Muscle of leg (tissue), 11 donors: Measurements from ENCODE around the gene ATP13A3. TPM values are rescaled to one million over a fixed set of nuclear protein-coding genes. Genes with fewer than 3 reads are reported as not detected.

ENCODE experiments used
- DNase-seq: peaks from one replicate; pipeline ENCODE4 v3.0.0; 2013
- H3K27ac ChIP-seq: one replicate; pipeline ENCODE4 v1.5.1; 2013; ENCODE audit warnings: mild to moderate bottlenecking, low read length, control low read depth
- H3K27me3 ChIP-seq: one replicate; pipeline ENCODE4 v1.6.1; 2013; ENCODE audit warnings: low read length; ENCODE audit not compliant: control insufficient read depth, insufficient read depth
- H3K36me3 ChIP-seq: one replicate; pipeline ENCODE4 v1.6.1; 2013; ENCODE audit warnings: low read length; ENCODE audit not compliant: control insufficient read depth, insufficient read depth
- H3K4me1 ChIP-seq: one replicate; pipeline ENCODE4 v1.6.1; 2013; ENCODE audit warnings: low read length; ENCODE audit not compliant: control insufficient read depth, insufficient read depth
- H3K4me3 ChIP-seq: one replicate; pipeline ENCODE4 v1.5.1; 2013; ENCODE audit warnings: low read length, control low read depth
- H3K9me3 ChIP-seq: replicated peaks from 2 replicates; pipeline ENCODE4 v1.6.1; 2013; ENCODE audit warnings: low read depth, low read length; ENCODE audit not compliant: control insufficient read depth
- WGBS: methylation state at CpG from one replicate; pipeline ENCODE4 v1.1.5; 2013; ENCODE audit warnings: missing lambda C conversion rate; ENCODE audit not compliant: insufficient coverage; 5-methylcytosine and 5-hydroxymethylcytosine counted together
- polyA plus RNA-seq, 8 donors: library from polyadenylated mRNA; unstranded; fragments of 120-200 nt; gene quantifications; one replicate each; pipeline versions ENCODE4 v1.2.1 to v1.2.3, GENCODE V29; 2013; ENCODE audit warnings: inconsistent platforms in 1 of 8, low replicate concordance in 1 of 8; ENCODE audit not compliant: insufficient read length in 8 of 8, insufficient read depth in 1 of 8
- total RNA-seq: library from RNA; stranded (reverse); fragments of 120-200 nt; gene quantifications from one replicate; pipeline ENCODE4 v1.2.4, GENCODE V29; 2013

The ATP13A3 gene
- total and polyA plus RNA-seq, 9 donors: 16.0 to 35.2 (median 22.0) TPM

GRCh38 chr3:194396859-194397756 is 89.7 kb downstream of the ATP13A3 start:
- peaks cover 42% of the 10 kb centered on the region for H3K27me3 ChIP-seq
- WGBS: 9% methylated on average over 72 of the region's 73 CpGs

GRCh38 chr3:194396539-194396858 is 90.3 kb downstream of the ATP13A3 start:
- H3K27ac ChIP-seq: no peak overlapping the region
- H3K4me3 ChIP-seq: peak overlapping the region; percentile 10
- H3K36me3 ChIP-seq: no peaks in the 10 kb centered on the region
- peaks cover 22% of the 10 kb centered on the region for H3K4me1 ChIP-seq
- H3K27me3 ChIP-seq: peaks cover 42% of the 10 kb centered on the region
- H3K9me3 ChIP-seq: no peaks in the 10 kb centered on the region
- WGBS: 4% methylated on average over 11 of the region's 13 CpGs
- no peak for DNase-seq

More at GRCh38 chr3:194396859-194397756, 89.7 kb downstream of the ATP13A3 start:
- DNase-seq: peak; percentile 38
- no peak overlapping the region for H3K27ac ChIP-seq
- H3K36me3 ChIP-seq: no peaks in the 10 kb centered on the region
- peaks cover 22% of the 10 kb centered on the region for H3K4me1 ChIP-seq
- H3K9me3 ChIP-seq: no peaks in the 10 kb centered on the region
- no peak overlapping the region for H3K4me3 ChIP-seq

- Histone ChIP-seq H3K27ac (no peak overlapping the region), H3K4me1 (peaks cover 22% of the 10 kb centered on the region)
Measured at GRCh38 chr3:194395778-194396538, 90.8 kb downstream of the ATP13A3 start.

GRCh38 chr3:194395212-194395611 is 91.6 kb downstream of the ATP13A3 start:
- no peak overlapping the region for H3K27ac ChIP-seq
- peaks cover 3% of the 10 kb centered on the region for H3K9me3 ChIP-seq
- peaks cover 22% of the 10 kb centered on the region for H3K4me1 ChIP-seq
- peak; percentile 25 for DNase-seq
- 88% methylated on average over 2 of the region's 5 CpGs for WGBS
- H3K27me3 ChIP-seq: peaks cover 42% of the 10 kb centered on the region
- H3K36me3 ChIP-seq: no peaks in the 10 kb centered on the region
- H3K4me3 ChIP-seq: no peak overlapping the region

More at GRCh38 chr3:194395778-194396538, 90.8 kb downstream of the ATP13A3 start:
- Histone ChIP-seq H3K9me3 (peaks cover under 1% of the 10 kb centered on the region), H3K27me3 (peaks cover 42% of the 10 kb centered on the region), H3K4me3 (peak overlapping the region; percentile 10), H3K36me3 (no peaks in the 10 kb centered on the region)
- WGBS: 38% methylated on average over 18 of the region's 26 CpGs
- DNase-seq: peak; percentile 91

- WGBS: 84% methylated on average over 6 of the region's 7 CpGs
- no peak for DNase-seq
- peaks cover 30% of the 10 kb centered on the region for H3K27me3 ChIP-seq
Measured at GRCh38 chr3:194392576-194392975, 94.2 kb downstream of the ATP13A3 start.

GRCh38 chr3:194390835-194391234 is 96.0 kb downstream of the ATP13A3 start:
- no peak overlapping the region for H3K27ac ChIP-seq
- H3K4me3 ChIP-seq: no peak overlapping the region
- H3K27me3 ChIP-seq: peaks cover 12% of the 10 kb centered on the region
- no peak for DNase-seq
- peaks cover under 1% of the 10 kb centered on the region for H3K4me1 ChIP-seq
- peaks cover 3% of the 10 kb centered on the region for H3K9me3 ChIP-seq
- no peaks in the 10 kb centered on the region for H3K36me3 ChIP-seq

More at GRCh38 chr3:194392576-194392975, 94.2 kb downstream of the ATP13A3 start:
- Histone ChIP-seq H3K27ac (no peak overlapping the region), H3K36me3 (no peaks in the 10 kb centered on the region), H3K4me3 (no peak overlapping the region), H3K9me3 (peaks cover 3% of the 10 kb centered on the region), H3K4me1 (peaks cover 16% of the 10 kb centered on the region)

GRCh38 chr3:194389269-194389668 is 97.5 kb downstream of the ATP13A3 start:
- H3K4me1 ChIP-seq: no peaks in the 10 kb centered on the region
- no peak overlapping the region for H3K27ac ChIP-seq
- peaks cover 6% of the 10 kb centered on the region for H3K27me3 ChIP-seq
- peaks cover 3% of the 10 kb centered on the region for H3K9me3 ChIP-seq
- WGBS: 97% methylated on average over 6 of the region's 8 CpGs
- H3K36me3 ChIP-seq: no peaks in the 10 kb centered on the region
- DNase-seq: no peak
- no peak overlapping the region for H3K4me3 ChIP-seq

- Histone ChIP-seq H3K4me3 (no peak overlapping the region), H3K27me3 (peaks cover 11% of the 10 kb centered on the region), H3K4me1 (no peaks in the 10 kb centered on the region), H3K36me3 (no peaks in the 10 kb centered on the region), H3K9me3 (peaks cover 3% of the 10 kb centered on the region), H3K27ac (no peak overlapping the region)
- no peak for DNase-seq
- 94% methylated on average over 2 of the region's 8 CpGs for WGBS
Measured at GRCh38 chr3:194387926-194388418, 98.8 kb downstream of the ATP13A3 start.

GRCh38 chr3:194387276-194387675 is 99.5 kb downstream of the ATP13A3 start:
- 80% methylated on average over 1 of the region's 6 CpGs for WGBS
- Histone ChIP-seq H3K9me3 (peaks cover 3% of the 10 kb centered on the region), H3K27ac (no peak overlapping the region), H3K4me1 (no peaks in the 10 kb centered on the region), H3K27me3 (peaks cover 9% of the 10 kb centered on the region), H3K4me3 (no peak overlapping the region), H3K36me3 (no peaks in the 10 kb centered on the region)
- DNase-seq: no peak

- WGBS: 56% methylated on average over 6 of the region's 7 CpGs
- H3K27ac ChIP-seq: no peak overlapping the region
Measured at GRCh38 chr3:194386648-194387047, 100.2 kb downstream of the ATP13A3 start.

More at GRCh38 chr3:194386648-194387047, 100.2 kb downstream of the ATP13A3 start:
- H3K27me3 ChIP-seq: peaks cover 9% of the 10 kb centered on the region
- no peak overlapping the region for H3K4me3 ChIP-seq
- peaks cover 3% of the 10 kb centered on the region for H3K9me3 ChIP-seq
- no peaks in the 10 kb centered on the region for H3K36me3 ChIP-seq
- DNase-seq: no peak
- no peaks in the 10 kb centered on the region for H3K4me1 ChIP-seq
